H9 (cell line): ENCODE measurements around the gene BBOF1. TPM values are rescaled to one million over a fixed set of nuclear protein-coding genes. Genes with fewer than 3 reads are reported as not detected.

Experiments
- DNase-seq: peaks from one replicate; pipeline ENCODE4 v3.0.0-alpha.2; 2017
- H2AFZ ChIP-seq: one replicate; pipeline ENCODE4 v1.6.1; 2013; ENCODE audit warnings: mild to moderate bottlenecking, low read length, control low read depth, moderate library complexity
- H2AK5ac ChIP-seq: 2 replicates; pipeline ENCODE4 v1.6.1; 2013; ENCODE audit warnings: low read length, control low read depth, mixed read lengths; ENCODE audit not compliant: insufficient read length
- H2BK120ac ChIP-seq: one replicate; pipeline ENCODE4 v1.6.1; 2013; ENCODE audit warnings: low read depth, mild to moderate bottlenecking, low read length, control low read depth, inconsistent platforms; ENCODE audit not compliant: poor library complexity, severe bottlenecking
- H2BK12ac ChIP-seq: 2 replicates; pipeline ENCODE4 v1.6.1; 2013; ENCODE audit warnings: low read length, control low read depth, mixed read lengths, low read depth; ENCODE audit not compliant: insufficient read length
- H2BK15ac ChIP-seq: 2 replicates; pipeline ENCODE4 v1.6.1; 2013; ENCODE audit warnings: low read depth, low read length, control low read depth
- H2BK20ac ChIP-seq: one replicate; pipeline ENCODE4 v1.6.1; 2013; ENCODE audit warnings: low read depth, mild to moderate bottlenecking, low read length, control low read depth, inconsistent platforms; ENCODE audit not compliant: poor library complexity, severe bottlenecking
- H2BK5ac ChIP-seq: 2 replicates; pipeline ENCODE4 v1.6.1; 2013; ENCODE audit warnings: low read length, control low read depth, mixed read lengths; ENCODE audit not compliant: insufficient read length
- H3K14ac ChIP-seq: 2 replicates; pipeline ENCODE4 v1.6.1; 2013; ENCODE audit warnings: low read length, control low read depth; ENCODE audit not compliant: insufficient read depth
- H3K18ac ChIP-seq: 2 replicates; pipeline ENCODE4 v1.6.1; 2013; ENCODE audit warnings: low read depth, mild to moderate bottlenecking, mixed read lengths, low read length, control low read depth; ENCODE audit not compliant: insufficient read length
- H3K23ac ChIP-seq: 2 replicates; pipeline ENCODE4 v1.6.1; 2013; ENCODE audit warnings: low read length, control low read depth, mixed read lengths, low read depth; ENCODE audit not compliant: insufficient read length
- H3K23me2 ChIP-seq: 2 replicates; pipeline ENCODE4 v1.6.1; 2013; ENCODE audit warnings: low read depth, mild to moderate bottlenecking, mixed read lengths, low read length, control low read depth; ENCODE audit not compliant: insufficient read length, poor library complexity, severe bottlenecking
- H3K27ac ChIP-seq: 2 replicates; pipeline ENCODE4 v1.5.1; 2013; ENCODE audit warnings: low read length, control low read depth, mixed read lengths, low read depth; ENCODE audit not compliant: insufficient read length
- H3K27me3 ChIP-seq: 2 replicates; pipeline ENCODE4 v1.6.1; 2013; ENCODE audit warnings: low read length, control low read depth, inconsistent platforms; ENCODE audit not compliant: insufficient read depth
- H3K4ac ChIP-seq: 2 replicates; pipeline ENCODE4 v1.6.1; 2013; ENCODE audit warnings: low read depth, mild to moderate bottlenecking, control low read depth, inconsistent platforms, low read length, moderate library complexity
- H3K4me1 ChIP-seq: 2 replicates; pipeline ENCODE4 v1.6.1; 2013; ENCODE audit warnings: low read length, control low read depth, inconsistent platforms; ENCODE audit not compliant: insufficient read depth
- H3K4me2 ChIP-seq: 2 replicates; pipeline ENCODE4 v1.6.1; 2013; ENCODE audit warnings: low read length, control low read depth, mixed read lengths; ENCODE audit not compliant: insufficient read length, insufficient read depth
- H3K56ac ChIP-seq: 2 replicates; pipeline ENCODE4 v1.6.1; 2013; ENCODE audit warnings: low read depth, mild to moderate bottlenecking, mixed read lengths, low read length, control low read depth; ENCODE audit not compliant: insufficient read length
- H3K79me1 ChIP-seq: 2 replicates; pipeline ENCODE4 v1.6.1; 2013; ENCODE audit warnings: low read depth, mild to moderate bottlenecking, moderate library complexity, low read length, control low read depth, inconsistent platforms; ENCODE audit not compliant: insufficient read depth, poor library complexity, severe bottlenecking
- H3K79me2 ChIP-seq: 2 replicates; pipeline ENCODE4 v1.6.1; 2013; ENCODE audit warnings: low read length, control low read depth, inconsistent platforms; ENCODE audit not compliant: insufficient read depth
- H3K9ac ChIP-seq: 2 replicates; pipeline ENCODE4 v1.6.1; 2013; ENCODE audit warnings: low read length, control low read depth, mixed read lengths; ENCODE audit not compliant: insufficient read length; ENCODE audit errors: extremely low read depth
- H3K9me3 ChIP-seq: one replicate; pipeline ENCODE4 v1.6.1; 2013; ENCODE audit warnings: low read depth, low read length, inconsistent platforms; ENCODE audit not compliant: control insufficient read depth
- H3T11ph ChIP-seq: one replicate; pipeline ENCODE4 v1.6.1; 2013; ENCODE audit warnings: mild to moderate bottlenecking, low read length, control low read depth, inconsistent platforms
- H4K20me1 ChIP-seq: one replicate; pipeline ENCODE4 v1.6.1; 2013; ENCODE audit not compliant: control insufficient read depth, insufficient read length, insufficient read depth
- H4K5ac ChIP-seq: 2 replicates; pipeline ENCODE4 v1.6.1; 2013; ENCODE audit warnings: low read depth, mild to moderate bottlenecking, mixed read lengths, low read length, control low read depth; ENCODE audit not compliant: insufficient read length
- H4K8ac ChIP-seq: replicated peaks from 2 replicates; pipeline ENCODE4 v1.6.1; 2013; ENCODE audit warnings: low read length, control low read depth, mixed read lengths, low read depth; ENCODE audit not compliant: insufficient read length
- H4K91ac ChIP-seq: 2 replicates; pipeline ENCODE4 v1.6.1; 2013; ENCODE audit warnings: low read depth, mild to moderate bottlenecking, moderate library complexity, mixed read lengths, low read length, control low read depth; ENCODE audit not compliant: insufficient read length
- H3K27ac Mint-ChIP-seq, 3 experiments: 2 replicates in 2 of 3; 3 replicates in 1 of 3; pipeline ENCODE4 v1.8.0; 2020 to 2021; ENCODE audit warnings: mixed read lengths in 3 of 3, mild to moderate bottlenecking in 1 of 3, moderate library complexity in 1 of 3
- H3K27me3 Mint-ChIP-seq: 2 replicates; pipeline ENCODE4 v1.8.0; 2021; ENCODE audit warnings: low read depth, mild to moderate bottlenecking, moderate library complexity, mixed read lengths
- H3K36me3 Mint-ChIP-seq, 3 experiments: 2 replicates in 2 of 3; 3 replicates in 1 of 3; pipeline ENCODE4 v1.8.0; 2020 to 2021; ENCODE audit warnings: low read depth in 3 of 3, mixed read lengths in 3 of 3; ENCODE audit not compliant: insufficient read depth in 1 of 3
- H3K4me1 Mint-ChIP-seq, 2 experiments: 2 replicates each; pipeline ENCODE4 v1.8.0; 2020; ENCODE audit warnings: mixed read lengths in 2 of 2
- H3K4me3 Mint-ChIP-seq, 2 experiments: 2 replicates in 1 of 2; 3 replicates in 1 of 2; pipeline ENCODE4 v1.8.0; 2020 to 2021; ENCODE audit warnings: mild to moderate bottlenecking in 2 of 2, mixed read lengths in 2 of 2, moderate library complexity in 1 of 2
- H3K9me3 Mint-ChIP-seq, 2 experiments: 2 replicates in 1 of 2; 3 replicates in 1 of 2; pipeline ENCODE4 v1.8.0; 2020; ENCODE audit warnings: mild to moderate bottlenecking in 2 of 2, mixed read lengths in 2 of 2, moderate library complexity in 1 of 2
- WGBS: extraction: QIAGEN DNeasy Blood & Tissue Kit; methylation state at CpG from one replicate; pipeline ENCODE4 v1.1.7; 2013; ENCODE audit warnings: missing lambda C conversion rate, low lambda C conversion rate, mixed read lengths; ENCODE audit not compliant: insufficient read length; ENCODE audit errors: extremely low coverage; 5-methylcytosine and 5-hydroxymethylcytosine counted together
- total RNA-seq: library from RNA; stranded (reverse); gene quantifications from 2 replicates; pipeline ENCODE4 v1.2.1, GENCODE V29; 2021
- TF ChIP-seq, protein P1 (sequence below): fragments of 200-600 bp; sonication (generic); conservative IDR thresholded peaks from 3 replicates; pipeline ENCODE4 v1.8.0; 2021; ENCODE audit warnings: antibody characterized with exemption, mild to moderate bottlenecking

The BBOF1 gene
- total RNA-seq, 1 experiment from 2014 or later: 0.61 TPM

DNA sequence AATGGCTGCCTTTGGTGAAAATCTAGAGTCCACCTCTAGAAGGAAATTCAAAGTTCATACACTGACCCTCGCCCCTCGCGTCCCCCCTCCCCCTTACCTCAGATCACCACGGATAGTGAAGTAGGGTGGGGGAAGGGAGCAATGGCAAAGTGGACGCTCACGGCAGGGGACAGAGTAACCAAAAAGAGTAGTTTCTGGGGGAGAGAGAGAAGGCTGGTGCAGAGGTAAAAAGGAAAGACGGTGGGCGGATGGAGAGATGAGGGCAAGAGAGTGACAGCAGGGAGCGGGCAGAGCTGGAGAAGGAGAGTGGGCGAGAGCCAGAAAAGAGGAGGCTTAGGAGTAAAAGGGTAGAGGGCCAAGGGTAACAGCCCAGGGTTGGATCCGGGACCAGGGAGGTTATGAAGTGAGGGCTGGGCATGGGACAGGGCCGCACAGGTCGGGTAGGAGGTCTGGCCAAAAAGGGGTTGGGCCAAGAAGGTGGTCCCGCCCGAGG is 64.7 kb downstream of the BBOF1 start:
- Histone ChIP-seq H3K4ac (no peak overlapping the region; the same call in 1 of the 2 replicates), H3K23ac (no peak overlapping the region), H3K23me2 (peaks cover 4% of the 10 kb centered on the region), H4K91ac (peak overlapping the region; percentile 6), H2AK5ac (no peak overlapping the region), H3K9ac (peak overlapping the region; percentile 86), H3K56ac (no peak overlapping the region), H3K4me1 (no peaks in the 10 kb centered on the region), H4K5ac (no peak overlapping the region), H2BK20ac (no peak overlapping the region), H3K18ac (peak overlapping the region; percentile 72), H3K79me1 (no peaks in the 10 kb centered on the region), H3K9me3 (no peaks in the 10 kb centered on the region), H4K20me1 (no peaks in the 10 kb centered on the region), H3K27ac (peak overlapping the region; percentile 51), H2BK15ac (no peak overlapping the region), H2AFZ (no peak overlapping the region), H2BK12ac (no peak overlapping the region), H3K79me2 (no peaks in the 10 kb centered on the region; the same call in 1 of the 2 replicates), H3K4me2 (peak overlapping the region; percentile 58), H4K8ac (no peak overlapping the region), H3K14ac (peak overlapping the region; percentile 85), H3K27me3 (no peaks in the 10 kb centered on the region), H2BK120ac (no peak overlapping the region), H3T11ph (no peak overlapping the region), H2BK5ac (peak overlapping the region; percentile 1)
- Mint-ChIP-seq H3K9me3 (no peaks in the 10 kb centered on the region; a peak in 1 of 5 replicates), H3K27ac (peak overlapping the region; percentile 96 to 99 (median 98)), H3K4me3 (peak overlapping the region; percentile 96 to 98), H3K36me3 (no peaks in the 10 kb centered on the region; a peak in 1 of 7 replicates), H3K4me1 (peaks cover 11 to 15% of the 10 kb centered on the region in 2 experiments), H3K27me3 (no peaks in the 10 kb centered on the region; the same call in 1 of the 2 replicates)
- WGBS: no CpG with 5 or more reads among the region's 15 CpGs
- TF ChIP-seq, protein P1, sequence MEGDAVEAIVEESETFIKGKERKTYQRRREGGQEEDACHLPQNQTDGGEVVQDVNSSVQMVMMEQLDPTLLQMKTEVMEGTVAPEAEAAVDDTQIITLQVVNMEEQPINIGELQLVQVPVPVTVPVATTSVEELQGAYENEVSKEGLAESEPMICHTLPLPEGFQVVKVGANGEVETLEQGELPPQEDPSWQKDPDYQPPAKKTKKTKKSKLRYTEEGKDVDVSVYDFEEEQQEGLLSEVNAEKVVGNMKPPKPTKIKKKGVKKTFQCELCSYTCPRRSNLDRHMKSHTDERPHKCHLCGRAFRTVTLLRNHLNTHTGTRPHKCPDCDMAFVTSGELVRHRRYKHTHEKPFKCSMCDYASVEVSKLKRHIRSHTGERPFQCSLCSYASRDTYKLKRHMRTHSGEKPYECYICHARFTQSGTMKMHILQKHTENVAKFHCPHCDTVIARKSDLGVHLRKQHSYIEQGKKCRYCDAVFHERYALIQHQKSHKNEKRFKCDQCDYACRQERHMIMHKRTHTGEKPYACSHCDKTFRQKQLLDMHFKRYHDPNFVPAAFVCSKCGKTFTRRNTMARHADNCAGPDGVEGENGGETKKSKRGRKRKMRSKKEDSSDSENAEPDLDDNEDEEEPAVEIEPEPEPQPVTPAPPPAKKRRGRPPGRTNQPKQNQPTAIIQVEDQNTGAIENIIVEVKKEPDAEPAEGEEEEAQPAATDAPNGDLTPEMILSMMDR: no peak
- DNase-seq: peak; percentile 28
